ENCODE measurements around the gene GIPC3. TPM values are rescaled to one million over a fixed set of nuclear protein-coding genes. Genes with fewer than 3 reads are reported as not detected.

GIPC3 gene
- total and polyA plus RNA-seq, 4 donors, result 0.23 to 0.95 (median 0.25) TPM

DNA sequence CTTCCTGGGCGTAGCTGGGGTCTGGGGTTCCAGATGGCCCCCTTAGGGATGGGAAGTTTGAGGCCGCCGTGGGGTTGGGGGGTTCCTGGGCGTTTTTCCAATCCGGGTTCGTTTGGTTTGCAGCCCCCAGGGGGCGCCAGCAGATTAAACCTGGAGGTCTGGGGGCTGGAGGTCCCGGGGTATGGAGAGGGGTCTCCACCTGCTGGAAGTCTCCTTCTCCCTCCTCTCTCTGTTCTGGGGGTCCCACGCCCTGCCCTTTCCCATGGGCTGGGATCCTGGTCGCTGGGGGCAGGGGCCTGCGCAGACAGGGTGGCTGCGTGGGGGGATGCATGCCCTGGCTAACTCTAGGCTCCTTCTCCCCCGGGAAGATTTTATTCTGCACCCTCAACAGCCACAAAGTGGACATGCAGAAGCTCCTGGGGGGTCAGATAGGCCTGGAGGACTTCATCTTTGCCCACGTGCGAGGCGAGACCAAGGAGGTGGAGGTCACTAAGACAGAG lies 899 bp downstream of the GIPC3 start:
- Histone ChIP-seq H3K27ac (ENCODE audit: low read depth in 1 of 2, low read length in 2 of 2) (no peak overlapping the region), H3K36me3 (ENCODE audit: control insufficient read depth in 4 of 4, insufficient read depth in 3 of 4, low read depth in 1 of 4, low read length in 3 of 4) (no peaks in the 10 kb centered on the region), H3K4me3 (ENCODE audit: low read depth in 1 of 3, low read length in 3 of 3) (peak overlapping the region in 1 of 3 donors; percentile 43), H3K27me3 (ENCODE audit: control insufficient read depth in 4 of 4, insufficient read depth in 4 of 4, low read length in 3 of 4) (no peaks in the 10 kb centered on the region), H3K9ac (ENCODE audit: low read depth in 1 of 2, low read length in 2 of 2) (no peak overlapping the region), H3K4me1 (ENCODE audit: control insufficient read depth in 4 of 4, insufficient read depth in 4 of 4, low read length in 3 of 4) (no peaks in the 10 kb centered on the region), H3K9me3 (ENCODE audit: control insufficient read depth in 4 of 4, low read length in 3 of 4) (no peaks in the 10 kb centered on the region)
- DNase-seq (ENCODE audit: low spot score), result no peak
- peak; percentile 43 to 51 for TF ChIP-seq RAD21 (IDR thresholded peaks at IDR 0.05)
- TF ChIP-seq, protein P1, sequence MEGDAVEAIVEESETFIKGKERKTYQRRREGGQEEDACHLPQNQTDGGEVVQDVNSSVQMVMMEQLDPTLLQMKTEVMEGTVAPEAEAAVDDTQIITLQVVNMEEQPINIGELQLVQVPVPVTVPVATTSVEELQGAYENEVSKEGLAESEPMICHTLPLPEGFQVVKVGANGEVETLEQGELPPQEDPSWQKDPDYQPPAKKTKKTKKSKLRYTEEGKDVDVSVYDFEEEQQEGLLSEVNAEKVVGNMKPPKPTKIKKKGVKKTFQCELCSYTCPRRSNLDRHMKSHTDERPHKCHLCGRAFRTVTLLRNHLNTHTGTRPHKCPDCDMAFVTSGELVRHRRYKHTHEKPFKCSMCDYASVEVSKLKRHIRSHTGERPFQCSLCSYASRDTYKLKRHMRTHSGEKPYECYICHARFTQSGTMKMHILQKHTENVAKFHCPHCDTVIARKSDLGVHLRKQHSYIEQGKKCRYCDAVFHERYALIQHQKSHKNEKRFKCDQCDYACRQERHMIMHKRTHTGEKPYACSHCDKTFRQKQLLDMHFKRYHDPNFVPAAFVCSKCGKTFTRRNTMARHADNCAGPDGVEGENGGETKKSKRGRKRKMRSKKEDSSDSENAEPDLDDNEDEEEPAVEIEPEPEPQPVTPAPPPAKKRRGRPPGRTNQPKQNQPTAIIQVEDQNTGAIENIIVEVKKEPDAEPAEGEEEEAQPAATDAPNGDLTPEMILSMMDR (IDR thresholded peaks at IDR 0.05; ENCODE audit: low read depth, low read length, missing input control), result peak; percentile 24
- TF ChIP-seq, protein P2, sequence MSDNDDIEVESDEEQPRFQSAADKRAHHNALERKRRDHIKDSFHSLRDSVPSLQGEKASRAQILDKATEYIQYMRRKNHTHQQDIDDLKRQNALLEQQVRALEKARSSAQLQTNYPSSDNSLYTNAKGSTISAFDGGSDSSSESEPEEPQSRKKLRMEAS (IDR thresholded peaks at IDR 0.05), result no peak
- 24% methylated on average over 16 of the region's 16 CpGs for WGBS

DNA sequence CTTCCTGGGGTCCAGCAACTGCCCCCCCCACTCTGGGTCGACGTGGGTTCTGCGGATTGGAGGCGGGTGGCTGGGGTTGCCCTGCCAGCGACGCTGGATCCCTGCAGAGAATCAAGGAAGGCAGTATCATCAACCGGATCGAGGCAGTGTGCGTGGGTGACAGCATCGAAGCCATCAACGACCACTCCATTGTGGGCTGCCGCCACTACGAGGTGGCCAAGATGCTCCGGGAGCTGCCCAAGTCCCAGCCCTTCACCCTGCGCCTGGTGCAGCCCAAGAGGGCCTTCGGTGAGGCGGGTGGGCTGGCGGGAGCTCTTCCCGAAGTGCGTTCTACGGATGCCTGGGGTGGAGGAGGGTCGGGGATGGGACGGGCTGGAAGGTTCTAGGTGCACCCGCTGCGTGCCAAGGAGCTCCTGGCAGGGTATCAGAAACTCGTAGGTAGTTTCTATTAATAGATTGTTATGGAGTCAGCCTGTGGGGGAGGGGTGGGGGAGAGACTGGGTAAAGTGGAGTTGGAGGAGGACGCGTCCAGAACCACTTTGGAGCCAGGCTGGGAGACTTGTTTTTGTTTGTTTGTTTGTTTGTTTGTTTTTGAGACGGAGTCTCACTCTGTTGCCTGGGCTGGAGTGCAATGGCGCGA lies 1.5 kb downstream of the GIPC3 start:
- Histone ChIP-seq H3K4me1 (ENCODE audit: control insufficient read depth in 4 of 4, insufficient read depth in 4 of 4, low read length in 3 of 4) (peaks cover 0 to under 1% (median under 1%) of the 10 kb centered on the region in 4 donors), H3K9me3 (ENCODE audit: control insufficient read depth in 4 of 4, low read length in 3 of 4) (no peaks in the 10 kb centered on the region), H3K4me3 (ENCODE audit: low read depth in 1 of 3, low read length in 3 of 3) (no peak overlapping the region), H3K9ac (ENCODE audit: low read depth in 1 of 2, low read length in 2 of 2) (no peak overlapping the region), H3K27me3 (ENCODE audit: control insufficient read depth in 4 of 4, insufficient read depth in 4 of 4, low read length in 3 of 4) (no peaks in the 10 kb centered on the region), H3K27ac (ENCODE audit: low read depth in 1 of 2, low read length in 2 of 2) (no peak overlapping the region), H3K36me3 (ENCODE audit: control insufficient read depth in 4 of 4, insufficient read depth in 3 of 4, low read depth in 1 of 4, low read length in 3 of 4) (no peaks in the 10 kb centered on the region)
- no peak for DNase-seq (ENCODE audit: low spot score)
- WGBS, result 63% methylated on average over 31 of the region's 31 CpGs
- TF ChIP-seq YY1 (IDR thresholded peaks at IDR 0.05) (no peak), FOXA1 (IDR thresholded peaks at IDR 0.05) (no peak), RAD21 (IDR thresholded peaks at IDR 0.05) (no peak), NR2F2 (IDR thresholded peaks at IDR 0.05) (no peak), FOXA2 (IDR thresholded peaks at IDR 0.05) (no peak), TAF1 (conservative IDR thresholded peaks at IDR 0.05) (no peak), JUND (IDR thresholded peaks at IDR 0.05) (no peak), SP1 (IDR thresholded peaks at IDR 0.05) (no peak), HNF4A (conservative IDR thresholded peaks at IDR 0.05) (no peak), RXRA (IDR thresholded peaks at IDR 0.05) (no peak), GABPA (IDR thresholded peaks at IDR 0.05 in 1 of 2, conservative IDR thresholded peaks at IDR 0.05 in 1 of 2) (no peak), EGR1 (IDR thresholded peaks at IDR 0.05; ENCODE audit: low read depth in 2 of 2) (no peak), HNF4G (IDR thresholded peaks at IDR 0.05) (no peak)
- TF ChIP-seq, protein P1 (IDR thresholded peaks at IDR 0.05; ENCODE audit: low read depth, low read length, missing input control), result no peak
- TF ChIP-seq, protein P3, sequence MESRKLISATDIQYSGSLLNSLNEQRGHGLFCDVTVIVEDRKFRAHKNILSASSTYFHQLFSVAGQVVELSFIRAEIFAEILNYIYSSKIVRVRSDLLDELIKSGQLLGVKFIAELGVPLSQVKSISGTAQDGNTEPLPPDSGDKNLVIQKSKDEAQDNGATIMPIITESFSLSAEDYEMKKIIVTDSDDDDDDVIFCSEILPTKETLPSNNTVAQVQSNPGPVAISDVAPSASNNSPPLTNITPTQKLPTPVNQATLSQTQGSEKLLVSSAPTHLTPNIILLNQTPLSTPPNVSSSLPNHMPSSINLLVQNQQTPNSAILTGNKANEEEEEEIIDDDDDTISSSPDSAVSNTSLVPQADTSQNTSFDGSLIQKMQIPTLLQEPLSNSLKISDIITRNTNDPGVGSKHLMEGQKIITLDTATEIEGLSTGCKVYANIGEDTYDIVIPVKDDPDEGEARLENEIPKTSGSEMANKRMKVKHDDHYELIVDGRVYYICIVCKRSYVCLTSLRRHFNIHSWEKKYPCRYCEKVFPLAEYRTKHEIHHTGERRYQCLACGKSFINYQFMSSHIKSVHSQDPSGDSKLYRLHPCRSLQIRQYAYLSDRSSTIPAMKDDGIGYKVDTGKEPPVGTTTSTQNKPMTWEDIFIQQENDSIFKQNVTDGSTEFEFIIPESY (IDR thresholded peaks at IDR 0.05), result no peak
- TF ChIP-seq, protein P2 (IDR thresholded peaks at IDR 0.05), result no peak
- TF ChIP-seq, protein P4, sequence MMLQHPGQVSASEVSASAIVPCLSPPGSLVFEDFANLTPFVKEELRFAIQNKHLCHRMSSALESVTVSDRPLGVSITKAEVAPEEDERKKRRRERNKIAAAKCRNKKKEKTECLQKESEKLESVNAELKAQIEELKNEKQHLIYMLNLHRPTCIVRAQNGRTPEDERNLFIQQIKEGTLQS (IDR thresholded peaks at IDR 0.05), result no peak
- TF ChIP-seq, protein P5, sequence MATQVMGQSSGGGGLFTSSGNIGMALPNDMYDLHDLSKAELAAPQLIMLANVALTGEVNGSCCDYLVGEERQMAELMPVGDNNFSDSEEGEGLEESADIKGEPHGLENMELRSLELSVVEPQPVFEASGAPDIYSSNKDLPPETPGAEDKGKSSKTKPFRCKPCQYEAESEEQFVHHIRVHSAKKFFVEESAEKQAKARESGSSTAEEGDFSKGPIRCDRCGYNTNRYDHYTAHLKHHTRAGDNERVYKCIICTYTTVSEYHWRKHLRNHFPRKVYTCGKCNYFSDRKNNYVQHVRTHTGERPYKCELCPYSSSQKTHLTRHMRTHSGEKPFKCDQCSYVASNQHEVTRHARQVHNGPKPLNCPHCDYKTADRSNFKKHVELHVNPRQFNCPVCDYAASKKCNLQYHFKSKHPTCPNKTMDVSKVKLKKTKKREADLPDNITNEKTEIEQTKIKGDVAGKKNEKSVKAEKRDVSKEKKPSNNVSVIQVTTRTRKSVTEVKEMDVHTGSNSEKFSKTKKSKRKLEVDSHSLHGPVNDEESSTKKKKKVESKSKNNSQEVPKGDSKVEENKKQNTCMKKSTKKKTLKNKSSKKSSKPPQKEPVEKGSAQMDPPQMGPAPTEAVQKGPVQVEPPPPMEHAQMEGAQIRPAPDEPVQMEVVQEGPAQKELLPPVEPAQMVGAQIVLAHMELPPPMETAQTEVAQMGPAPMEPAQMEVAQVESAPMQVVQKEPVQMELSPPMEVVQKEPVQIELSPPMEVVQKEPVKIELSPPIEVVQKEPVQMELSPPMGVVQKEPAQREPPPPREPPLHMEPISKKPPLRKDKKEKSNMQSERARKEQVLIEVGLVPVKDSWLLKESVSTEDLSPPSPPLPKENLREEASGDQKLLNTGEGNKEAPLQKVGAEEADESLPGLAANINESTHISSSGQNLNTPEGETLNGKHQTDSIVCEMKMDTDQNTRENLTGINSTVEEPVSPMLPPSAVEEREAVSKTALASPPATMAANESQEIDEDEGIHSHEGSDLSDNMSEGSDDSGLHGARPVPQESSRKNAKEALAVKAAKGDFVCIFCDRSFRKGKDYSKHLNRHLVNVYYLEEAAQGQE (IDR thresholded peaks at IDR 0.05), result no peak
